SJSA1 (cell line): Measurements from ENCODE around the gene CNTN6. TPM values are rescaled to one million over a fixed set of nuclear protein-coding genes. Genes with fewer than 3 reads are reported as not detected.

Experiments used
- DNase-seq, 2 experiments: peaks; one replicate each; pipeline ENCODE4 v3.0.0-alpha.2; 2015 to 2020; ENCODE audit warnings: low spot score in 2 of 2, low read depth in 1 of 2
- H3K27ac ChIP-seq: fragments of 250-450 bp; sonication (Bioruptor Pico); 2 replicates; pipeline ENCODE4 v1.5.1; 2020; ENCODE audit warnings: mild to moderate bottlenecking, moderate library complexity
- H3K27me3 ChIP-seq: fragments of 250-450 bp; sonication (Bioruptor Pico); replicated peaks from 2 replicates; pipeline ENCODE4 v1.5.1; 2020; ENCODE audit warnings: mild to moderate bottlenecking, moderate library complexity
- H3K36me3 ChIP-seq: fragments of 250-450 bp; sonication (Bioruptor Pico); 2 replicates; pipeline ENCODE4 v1.5.1; 2020; ENCODE audit warnings: mild to moderate bottlenecking
- H3K4me1 ChIP-seq: fragments of 250-450 bp; sonication (Bioruptor Pico); replicated peaks from 2 replicates; pipeline ENCODE4 v1.6.1; 2021; ENCODE audit warnings: mild to moderate bottlenecking
- H3K4me3 ChIP-seq: fragments of 250-450 bp; sonication (Bioruptor Pico); 2 replicates; pipeline ENCODE4 v1.5.1; 2020; ENCODE audit warnings: mild to moderate bottlenecking
- H3K9me3 ChIP-seq: fragments of 250-450 bp; sonication (Bioruptor Pico); replicated peaks from 2 replicates; pipeline ENCODE4 v1.5.1; 2020; ENCODE audit warnings: mild to moderate bottlenecking
- total RNA-seq: library from RNA; depleted of rRNA; stranded (reverse); fragments of >200 nt; shearing (Covaris generic); gene quantifications from 2 replicates; pipeline ENCODE4 v1.2.3, GENCODE V29; 2014; rRNA removed

The CNTN6 gene
- total RNA-seq = not detected in 2 replicates

DNA sequence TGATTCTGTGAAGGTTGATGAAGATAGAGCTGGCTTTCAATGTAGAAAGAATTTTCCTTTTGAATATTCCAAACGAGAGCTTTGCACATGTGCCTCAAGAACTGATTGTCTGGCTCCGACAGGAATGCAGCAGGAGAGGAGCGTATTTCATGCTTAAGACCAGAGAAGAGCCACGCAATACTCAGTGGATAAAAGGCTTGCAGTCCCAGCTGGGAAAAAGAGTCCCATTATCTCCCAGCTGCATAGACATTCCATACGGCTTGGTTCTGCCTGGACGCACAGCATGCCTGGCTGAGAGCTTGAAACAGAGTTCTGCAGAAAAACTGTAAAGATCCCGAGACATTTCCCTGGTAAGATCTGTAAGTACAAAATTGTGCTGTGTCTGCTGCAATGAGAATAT is at the start of gene CNTN6:
Gene CNTN6 (plus strand): TSS at position 254 of the 400 bp plus-strand sequence. CDS start 54,985 bp downstream, outside the sequence.
- Histone ChIP-seq H3K9me3 (no peaks in the 10 kb centered on the region), H3K4me1 (no peaks in the 10 kb centered on the region), H3K36me3 (no peaks in the 10 kb centered on the region), H3K4me3 (no peak within 1 kb of the TSS), H3K27me3 (no peaks in the 10 kb centered on the region), H3K27ac (no peak within 1 kb of the TSS)
- no peak for DNase-seq

DNA sequence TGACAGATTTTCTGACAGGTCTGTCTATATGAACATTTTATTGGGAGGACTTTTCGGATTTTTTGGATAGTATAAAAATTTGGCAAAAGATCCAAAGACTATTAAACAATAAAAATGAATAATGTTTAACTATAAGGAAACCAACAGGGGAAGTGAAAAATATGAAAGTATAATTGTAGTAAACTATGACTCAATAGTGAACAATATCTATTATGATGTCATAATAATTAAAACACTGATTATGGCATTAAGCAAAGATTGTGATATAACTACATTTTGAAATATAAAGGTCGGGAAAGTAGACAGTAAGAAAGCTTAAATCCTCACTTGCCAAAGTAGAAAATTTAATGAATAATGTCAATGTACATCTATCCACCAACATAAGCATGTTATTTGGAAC is 44.3 kb upstream of the CNTN6 start:
- Histone ChIP-seq H3K9me3 (0 out of 2 replicates have a peak, but pooled peaks cover 3% of the 10 kb centered on the region), H3K4me1 (no peaks in the 10 kb centered on the region), H3K36me3 (no peaks in the 10 kb centered on the region), H3K27ac (no peak overlapping the region), H3K27me3 (no peaks in the 10 kb centered on the region), H3K4me3 (no peak overlapping the region)
- DNase-seq = no peak

DNA sequence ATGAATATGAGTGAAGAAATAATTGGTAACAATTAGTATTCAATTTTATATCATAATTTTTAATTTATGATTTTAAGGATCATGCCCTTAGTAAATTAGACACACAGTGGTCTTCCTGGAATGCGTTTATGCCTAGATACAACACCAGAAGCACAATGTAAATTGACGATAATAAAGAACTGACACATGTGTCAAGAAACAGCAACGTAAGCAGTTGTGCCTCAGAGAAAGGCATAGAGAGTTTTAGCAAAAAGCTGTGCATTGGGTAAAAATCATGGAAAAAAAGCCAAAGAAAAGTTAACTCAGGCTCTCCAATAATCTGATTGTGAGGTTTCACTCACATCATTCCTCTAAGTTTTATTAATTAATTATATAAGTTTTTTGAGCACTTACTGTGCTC is 37.0 kb upstream of the CNTN6 start:
- Histone ChIP-seq H3K4me1 (no peaks in the 10 kb centered on the region), H3K36me3 (no peaks in the 10 kb centered on the region), H3K27ac (no peak overlapping the region), H3K9me3 (no peaks in the 10 kb centered on the region), H3K4me3 (no peak overlapping the region), H3K27me3 (no peaks in the 10 kb centered on the region)
- no peak for DNase-seq

DNA sequence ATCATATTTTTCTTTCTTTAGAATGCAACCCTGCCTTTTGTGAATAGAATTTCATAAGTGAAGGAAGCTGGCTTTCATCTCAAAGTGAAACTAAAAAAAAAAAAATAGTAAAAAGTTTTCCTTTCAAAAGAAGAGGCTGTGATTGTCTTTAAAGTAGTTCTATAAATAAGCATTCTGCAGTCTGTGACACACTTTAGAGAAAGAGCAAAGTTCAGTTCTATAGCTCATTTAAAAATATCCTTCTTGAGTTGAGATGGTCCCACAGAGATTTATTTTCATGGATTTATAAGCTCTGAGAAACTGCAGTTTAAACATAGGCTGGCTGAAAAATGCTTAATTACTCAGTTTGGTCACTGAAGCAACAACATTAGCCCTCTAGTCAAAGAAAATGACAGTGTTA is 36.1 kb upstream of the CNTN6 start:
- DNase-seq = no peak
- Histone ChIP-seq H3K4me3 (no peak overlapping the region), H3K36me3 (no peaks in the 10 kb centered on the region), H3K27me3 (no peaks in the 10 kb centered on the region), H3K27ac (no peak overlapping the region), H3K9me3 (no peaks in the 10 kb centered on the region), H3K4me1 (no peaks in the 10 kb centered on the region)

DNA sequence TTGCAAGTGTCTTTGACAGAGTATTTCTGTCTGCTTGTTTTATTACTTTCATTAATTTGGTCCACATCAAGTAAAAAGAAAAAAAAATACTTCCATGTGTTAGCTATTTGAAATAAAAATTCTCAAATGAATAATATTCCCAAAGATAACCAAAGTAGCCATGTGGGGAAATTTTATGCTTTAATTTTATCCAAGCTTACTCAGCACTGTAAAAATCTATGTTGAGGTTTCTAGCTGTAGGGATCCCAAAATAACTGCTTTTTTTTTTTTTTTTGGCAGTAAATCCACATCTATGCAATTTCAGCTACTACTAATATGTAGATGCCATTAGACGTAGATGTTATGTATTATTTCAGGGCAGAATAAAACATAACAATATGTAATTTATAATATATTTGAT is 35.4 kb upstream of the CNTN6 start:
- no peak for DNase-seq
- H3K4me3 ChIP-seq = no peak overlapping the region
- no peaks in the 10 kb centered on the region for H3K9me3 ChIP-seq
- H3K36me3 ChIP-seq = no peaks in the 10 kb centered on the region
- H3K27ac ChIP-seq = no peak overlapping the region
- no peaks in the 10 kb centered on the region for H3K4me1 ChIP-seq
- H3K27me3 ChIP-seq = no peaks in the 10 kb centered on the region

DNA sequence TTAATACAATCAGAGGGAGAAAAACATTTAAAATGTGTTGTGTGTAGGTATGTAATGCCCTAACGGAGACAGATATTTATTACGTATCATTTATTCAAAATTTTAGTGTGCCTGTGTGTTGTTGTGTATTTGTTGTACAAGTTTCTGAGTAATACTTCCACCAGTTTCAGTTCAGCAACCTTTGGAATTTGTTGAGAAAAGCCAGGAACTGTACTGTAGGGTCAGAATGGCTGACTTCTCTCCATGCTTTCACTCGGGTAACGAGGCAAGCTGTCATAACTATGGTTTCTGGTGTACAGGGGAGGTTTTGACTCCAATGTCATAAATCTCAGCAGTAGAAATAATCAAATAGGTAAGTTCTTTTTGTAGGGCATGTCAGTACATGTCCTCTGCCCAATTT is 23.8 kb upstream of the CNTN6 start:
- Histone ChIP-seq H3K9me3 (0 out of 2 replicates have a peak, but pooled peaks cover 2% of the 10 kb centered on the region), H3K4me3 (no peak overlapping the region), H3K36me3 (no peaks in the 10 kb centered on the region), H3K27me3 (no peaks in the 10 kb centered on the region), H3K27ac (no peak overlapping the region), H3K4me1 (no peaks in the 10 kb centered on the region)
- no peak for DNase-seq

DNA sequence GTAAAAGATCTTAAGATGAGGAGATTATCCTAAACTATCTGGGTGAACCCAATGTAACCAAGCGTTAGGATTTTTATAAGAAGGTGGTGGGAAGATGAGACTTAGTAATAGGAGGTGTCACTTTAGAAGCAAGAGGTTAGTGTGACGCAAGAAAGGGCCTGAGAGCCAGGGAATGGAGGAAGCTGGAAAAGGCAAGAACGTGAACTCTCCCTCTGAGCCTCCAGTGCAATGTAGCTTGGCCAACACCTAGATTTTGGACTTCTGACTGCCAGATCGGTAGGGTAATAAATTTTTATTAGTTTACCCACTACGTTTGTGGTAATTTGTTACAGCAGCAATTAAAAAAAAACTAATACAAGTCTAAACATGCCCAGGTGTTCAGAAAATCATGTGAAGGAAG is 20.8 kb upstream of the CNTN6 start:
- Histone ChIP-seq H3K27ac (no peak overlapping the region), H3K4me1 (no peaks in the 10 kb centered on the region), H3K27me3 (no peaks in the 10 kb centered on the region), H3K9me3 (no peaks in the 10 kb centered on the region), H3K4me3 (no peak overlapping the region), H3K36me3 (no peaks in the 10 kb centered on the region)
- no peak for DNase-seq

DNA sequence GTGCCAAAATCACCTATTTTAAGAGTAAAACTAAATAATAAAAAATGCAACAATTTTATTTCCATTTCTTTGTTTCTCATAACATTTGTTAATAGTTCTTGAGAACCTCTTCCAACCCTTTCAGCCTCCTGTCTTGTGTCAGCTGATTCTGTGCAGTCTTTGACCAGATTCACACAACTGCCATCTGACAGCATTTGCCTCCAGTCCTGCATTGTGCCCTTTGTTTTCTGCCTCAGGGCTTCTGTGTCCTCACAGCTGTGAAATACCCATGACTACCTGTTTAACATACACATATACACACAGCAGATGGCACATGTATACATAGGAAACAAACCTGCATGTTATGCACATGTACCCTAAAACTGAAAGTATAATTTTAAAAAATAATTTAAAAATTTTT is 13.2 kb upstream of the CNTN6 start:
- H3K27ac ChIP-seq = no peak overlapping the region
- no peak for DNase-seq
- no peaks in the 10 kb centered on the region for H3K4me1 ChIP-seq
- H3K36me3 ChIP-seq = no peaks in the 10 kb centered on the region
- no peaks in the 10 kb centered on the region for H3K27me3 ChIP-seq
- no peak overlapping the region for H3K4me3 ChIP-seq
- H3K9me3 ChIP-seq = 0 out of 2 replicates have a peak, but pooled peaks cover 3% of the 10 kb centered on the region

DNA sequence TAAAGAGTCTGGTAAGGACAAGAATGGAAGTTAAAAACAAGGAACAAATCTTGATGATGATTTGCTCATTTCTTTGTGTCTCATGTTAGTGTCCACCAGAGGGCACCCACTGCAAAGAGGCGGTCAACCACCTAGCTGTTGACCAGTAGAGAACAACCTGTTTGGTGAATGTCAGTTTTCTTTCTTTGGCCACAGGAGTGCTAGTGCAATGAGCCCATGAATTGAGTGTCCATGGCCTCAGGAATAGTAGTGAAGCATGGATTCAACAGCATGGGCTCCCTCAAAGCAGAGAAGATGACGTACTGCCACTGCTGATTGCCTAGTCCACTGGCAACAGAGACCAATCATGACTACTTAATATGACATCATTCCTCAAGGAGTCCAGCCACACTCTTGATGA is 10.7 kb upstream of the CNTN6 start:
- no peak overlapping the region for H3K4me3 ChIP-seq
- H3K27me3 ChIP-seq = no peaks in the 10 kb centered on the region
- 0 out of 2 replicates have a peak, but pooled peaks cover 3% of the 10 kb centered on the region for H3K9me3 ChIP-seq
- no peak overlapping the region for H3K27ac ChIP-seq
- no peak for DNase-seq
- no peaks in the 10 kb centered on the region for H3K36me3 ChIP-seq
- no peaks in the 10 kb centered on the region for H3K4me1 ChIP-seq

DNA sequence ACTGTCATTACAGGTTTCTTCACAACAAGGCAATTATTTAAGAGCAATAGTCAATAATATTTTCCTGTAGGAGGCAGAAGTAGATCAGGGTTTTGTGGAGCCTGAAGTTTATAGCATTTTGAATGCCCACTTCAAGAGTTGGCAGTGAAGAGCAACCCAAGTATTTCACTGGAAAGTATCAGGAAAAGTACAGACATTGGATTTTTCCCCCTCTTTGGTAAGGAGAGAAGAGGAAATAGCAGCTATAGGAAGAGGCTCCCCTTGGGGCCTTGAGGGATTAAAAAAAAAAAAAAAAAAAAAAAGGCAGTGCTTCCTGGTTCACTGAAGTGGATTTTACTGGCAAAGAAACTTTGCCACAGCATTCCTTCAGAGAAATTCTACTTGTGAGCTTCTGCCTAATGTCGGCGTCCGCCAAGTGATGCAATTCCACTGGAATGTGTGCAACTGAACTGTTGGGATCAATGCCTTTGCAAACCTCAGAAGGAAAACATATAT is 5.7 kb upstream of the CNTN6 start:
- H3K27me3 ChIP-seq = no peaks in the 10 kb centered on the region
- H3K27ac ChIP-seq = no peak overlapping the region
- H3K4me3 ChIP-seq = no peak overlapping the region
- H3K4me1 ChIP-seq = no peaks in the 10 kb centered on the region
- DNase-seq = no peak
- H3K36me3 ChIP-seq = no peaks in the 10 kb centered on the region
- no peaks in the 10 kb centered on the region for H3K9me3 ChIP-seq

DNA sequence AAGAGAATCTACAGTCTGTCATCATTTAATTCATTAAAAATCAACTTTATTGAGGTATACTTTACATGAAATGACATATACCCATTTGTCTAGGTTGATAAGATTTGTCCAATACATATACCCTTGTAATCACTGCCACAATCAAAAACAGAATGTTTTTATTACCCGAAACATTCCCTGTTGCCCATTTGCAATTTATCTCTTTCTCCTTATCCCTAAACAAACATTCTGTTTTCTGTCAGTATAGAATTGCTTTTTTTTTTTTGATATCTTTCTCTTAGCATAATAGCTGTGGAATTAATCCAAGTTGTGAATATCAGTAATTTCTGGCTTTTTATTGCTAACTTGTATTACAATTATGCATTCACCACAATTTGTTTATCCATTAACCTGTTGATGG is 4.3 kb upstream of the CNTN6 start:
- Histone ChIP-seq H3K4me1 (no peaks in the 10 kb centered on the region), H3K27ac (no peak overlapping the region), H3K36me3 (no peaks in the 10 kb centered on the region), H3K27me3 (no peaks in the 10 kb centered on the region), H3K4me3 (no peak overlapping the region), H3K9me3 (no peaks in the 10 kb centered on the region)
- no peak for DNase-seq

DNA sequence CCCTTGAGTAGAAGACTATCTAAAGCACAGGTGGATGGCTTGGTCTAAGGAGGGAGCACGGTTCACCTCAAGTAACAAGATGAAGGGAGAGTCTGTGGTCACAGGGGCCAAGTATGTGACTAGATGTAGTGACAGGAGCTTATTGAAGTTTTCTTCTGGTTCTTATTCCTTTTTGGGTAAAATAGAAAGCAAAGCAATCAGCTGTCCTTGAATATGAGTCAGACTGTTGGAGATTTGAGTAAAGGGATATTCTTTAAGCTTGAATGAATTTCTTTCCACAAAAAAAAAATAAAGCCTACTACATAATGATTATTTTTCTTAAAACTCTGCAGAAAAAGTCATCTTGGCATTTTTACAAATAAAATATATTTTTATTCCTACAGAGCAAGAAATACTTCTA is 1.5 kb upstream of the CNTN6 start:
- Histone ChIP-seq H3K4me1 (no peaks in the 10 kb centered on the region), H3K36me3 (no peaks in the 10 kb centered on the region), H3K4me3 (no peak overlapping the region), H3K27me3 (no peaks in the 10 kb centered on the region), H3K9me3 (no peaks in the 10 kb centered on the region), H3K27ac (no peak overlapping the region)
- no peak for DNase-seq

DNA sequence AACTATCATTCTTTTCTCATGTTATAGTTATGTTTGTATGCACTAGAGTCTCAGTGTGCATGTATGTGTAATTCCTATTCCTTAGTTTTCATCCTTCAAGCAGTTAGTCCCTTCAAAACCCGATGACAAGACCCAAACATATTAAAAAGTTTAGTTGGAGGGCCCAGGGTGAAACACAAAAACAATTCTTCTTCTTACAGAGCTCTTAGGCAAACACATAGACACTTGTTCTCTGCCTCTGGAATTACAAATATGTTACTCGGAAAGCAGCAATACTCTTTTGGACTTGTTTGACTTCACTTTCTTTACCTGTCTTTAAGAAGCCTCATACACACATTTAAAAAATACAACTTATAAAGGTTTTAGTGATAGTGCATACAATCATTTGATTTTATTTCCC is 763 bp upstream of the CNTN6 start:
- no peak overlapping the region for H3K27ac ChIP-seq
- DNase-seq = no peak

DNA sequence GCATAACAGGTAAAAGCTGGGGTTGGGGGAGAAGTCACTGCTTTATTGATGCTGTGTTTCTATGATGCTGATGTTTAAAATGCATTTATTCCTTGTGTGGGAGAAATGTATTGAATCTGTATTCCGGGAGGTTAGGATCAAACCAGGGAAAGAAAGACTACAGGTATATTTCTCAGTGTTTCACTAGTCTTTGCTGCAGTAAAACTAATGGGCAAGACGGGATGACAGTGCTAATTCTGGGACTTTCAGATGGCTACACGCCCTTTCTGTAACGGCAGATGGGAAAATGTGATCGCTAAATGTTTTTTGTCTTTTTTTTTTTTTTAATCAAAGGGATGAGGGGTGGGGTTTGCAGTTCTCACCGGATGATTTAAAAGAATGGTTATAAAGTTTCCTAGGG is 393 bp downstream of the CNTN6 start:
- Histone ChIP-seq H3K27me3 (no peaks in the 10 kb centered on the region), H3K4me1 (no peaks in the 10 kb centered on the region), H3K36me3 (no peaks in the 10 kb centered on the region), H3K9me3 (no peaks in the 10 kb centered on the region), H3K27ac (no peak overlapping the region), H3K4me3 (no peak overlapping the region)
- no peak for DNase-seq

More for the DNA sequence above, 763 bp upstream of the CNTN6 start:
- H3K4me1 ChIP-seq = no peaks in the 10 kb centered on the region
- no peaks in the 10 kb centered on the region for H3K9me3 ChIP-seq
- H3K27me3 ChIP-seq = no peaks in the 10 kb centered on the region
- H3K4me3 ChIP-seq = no peak overlapping the region
- H3K36me3 ChIP-seq = no peaks in the 10 kb centered on the region

DNA sequence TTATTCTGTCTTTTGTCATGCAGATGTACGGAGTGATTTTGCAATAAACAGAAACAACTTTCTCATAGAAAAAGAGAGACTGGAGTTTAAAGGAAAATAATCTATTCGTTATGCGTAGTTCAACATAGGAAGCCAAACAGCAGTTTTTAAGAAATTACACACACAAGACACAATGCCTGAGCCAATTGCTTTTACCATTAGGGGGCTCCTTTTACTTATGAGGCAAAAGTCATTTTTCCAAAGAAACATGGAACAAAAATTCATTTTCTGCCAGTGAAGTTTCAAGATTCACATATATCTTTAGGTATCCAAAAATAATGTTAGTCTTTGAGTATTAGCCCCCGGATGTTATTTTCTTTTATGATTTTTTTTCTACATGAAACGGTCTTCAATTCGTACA is 10.7 kb downstream of the CNTN6 start:
- no peaks in the 10 kb centered on the region for H3K27me3 ChIP-seq
- DNase-seq = no peak

More for the DNA sequence above, 10.7 kb downstream of the CNTN6 start:
- Histone ChIP-seq H3K9me3 (no peaks in the 10 kb centered on the region), H3K27ac (no peak overlapping the region), H3K36me3 (no peaks in the 10 kb centered on the region), H3K4me3 (no peak overlapping the region), H3K4me1 (no peaks in the 10 kb centered on the region)
